Karpas-422 (cell line): Measurements from ENCODE around the gene ZMAT5. TPM values are rescaled to one million over a fixed set of nuclear protein-coding genes. Genes with fewer than 3 reads are reported as not detected.

Experiments
- DNase-seq: peaks from one replicate; pipeline ENCODE4 v3.0.0-alpha.2; 2015
- H2AFZ ChIP-seq: fragments of 200-600 bp; sonication (generic); 2 replicates; pipeline ENCODE4 v1.6.1; 2014; ENCODE audit warnings: antibody characterized with exemption, low read length, mixed read lengths
- H3K27ac ChIP-seq: fragments of 200-600 bp; sonication (generic); 2 replicates; pipeline ENCODE4 v1.5.1; 2014; ENCODE audit warnings: mild to moderate bottlenecking, low read length, moderate library complexity
- H3K27me3 ChIP-seq: fragments of 200-600 bp; sonication (generic); 2 replicates; pipeline ENCODE4 v1.6.1; 2014; ENCODE audit warnings: low read length, mixed read lengths
- H3K36me3 ChIP-seq: fragments of 200-600 bp; sonication (generic); 2 replicates; pipeline ENCODE4 v1.6.1; 2014; ENCODE audit warnings: low read length, mixed read lengths; ENCODE audit not compliant: insufficient read depth
- H3K4me1 ChIP-seq: fragments of 200-600 bp; sonication (generic); 2 replicates; pipeline ENCODE4 v1.6.1; 2014; ENCODE audit warnings: mild to moderate bottlenecking, low read length, mixed read lengths
- H3K4me2 ChIP-seq: fragments of 200-600 bp; sonication (generic); 2 replicates; pipeline ENCODE4 v1.6.1; 2014; ENCODE audit warnings: low read length, low read depth, mild to moderate bottlenecking; ENCODE audit not compliant: poor library complexity, severe bottlenecking
- H3K4me3 ChIP-seq: fragments of 200-600 bp; sonication (generic); 2 replicates; pipeline ENCODE4 v1.5.1; 2014; ENCODE audit warnings: mild to moderate bottlenecking, antibody characterized with exemption, low read length, mixed read lengths
- H3K79me2 ChIP-seq: fragments of 200-600 bp; sonication (generic); 2 replicates; pipeline ENCODE4 v1.6.1; 2014; ENCODE audit warnings: mild to moderate bottlenecking, low read length, mixed read lengths
- H3K9ac ChIP-seq: fragments of 200-600 bp; sonication (generic); 2 replicates; pipeline ENCODE4 v1.6.0; 2014; ENCODE audit warnings: low read length
- H3K9me2 ChIP-seq: fragments of 200-600 bp; sonication (generic), shearing (Covaris generic); replicated peaks from 2 replicates; pipeline ENCODE4 v1.6.0; 2014; ENCODE audit warnings: mild to moderate bottlenecking, low read length, moderate library complexity; ENCODE audit not compliant: insufficient read depth
- H3K9me3 ChIP-seq: fragments of 300-700, 200-600 bp; sonication (generic); 2 replicates; pipeline ENCODE4 v1.6.1; 2014; ENCODE audit warnings: low read length, mixed read lengths
- H4K20me1 ChIP-seq: fragments of 200-600 bp; sonication (generic); 2 replicates; pipeline ENCODE4 v1.6.1; 2014; ENCODE audit warnings: mild to moderate bottlenecking, antibody characterized with exemption, low read length, low read depth; ENCODE audit not compliant: insufficient read depth
- total RNA-seq: library from RNA; depleted of rRNA; stranded (reverse); fragments of >200 nt; shearing (Covaris generic); gene quantifications from 2 replicates; pipeline ENCODE4 v1.2.3, GENCODE V29; 2014; ENCODE audit warnings: low replicate concordance

Gene ZMAT5
- total RNA-seq, 1 experiment from 2014 or later, result 22.4 TPM

- Histone ChIP-seq H3K9ac (no peak overlapping the region), H3K4me2 (no peak overlapping the region), H3K36me3 (no peaks in the 10 kb centered on the region), H3K27me3 (no peaks in the 10 kb centered on the region), H4K20me1 (peaks cover 6% of the 10 kb centered on the region; the same call in 1 of the 2 replicates), H3K79me2 (no peaks in the 10 kb centered on the region), H2AFZ (no peak overlapping the region), H3K4me1 (no peaks in the 10 kb centered on the region), H3K27ac (no peak overlapping the region), H3K4me3 (no peak overlapping the region), H3K9me2 (no peaks in the 10 kb centered on the region), H3K9me3 (no peaks in the 10 kb centered on the region)
- no peak for DNase-seq
Observed at GRCh38 chr22:29720811-29721323, 45.9 kb downstream of the ZMAT5 start.

GRCh38 chr22:29719899-29720645, 46.7 kb downstream of the ZMAT5 start, which contains the start of gene CABP7:
CABP7 (plus strand) TSS chr22:29720003; CDS start chr22:29720425, 422 bp downstream.
- Histone ChIP-seq H3K9me3 (no peaks in the 10 kb centered on the region), H3K9ac (no peak within 1 kb of the TSS), H3K4me2 (no peak within 1 kb of the TSS), H3K4me1 (no peaks in the 10 kb centered on the region), H3K27me3 (no peaks in the 10 kb centered on the region), H2AFZ (no peak within 1 kb of the TSS), H3K9me2 (no peaks in the 10 kb centered on the region), H3K4me3 (no peak within 1 kb of the TSS), H3K27ac (no peak within 1 kb of the TSS), H4K20me1 (peaks cover 10% of the 10 kb centered on the region; the same call in 1 of the 2 replicates), H3K79me2 (no peaks in the 10 kb centered on the region), H3K36me3 (no peaks in the 10 kb centered on the region)
- DNase-seq, result no peak

- H3K27ac ChIP-seq, result no peak overlapping the region
- H3K4me2 ChIP-seq, result no peak overlapping the region
- H3K9me2 ChIP-seq, result no peaks in the 10 kb centered on the region
- peaks cover 10% of the 10 kb centered on the region; the same call in 1 of the 2 replicates for H4K20me1 ChIP-seq
- H3K4me1 ChIP-seq, result no peaks in the 10 kb centered on the region
- no peak for DNase-seq
- no peaks in the 10 kb centered on the region for H3K27me3 ChIP-seq
- H3K36me3 ChIP-seq, result no peaks in the 10 kb centered on the region
- H3K4me3 ChIP-seq, result no peak overlapping the region
- no peak overlapping the region for H2AFZ ChIP-seq
- H3K79me2 ChIP-seq, result no peaks in the 10 kb centered on the region
- H3K9me3 ChIP-seq, result no peaks in the 10 kb centered on the region
- H3K9ac ChIP-seq, result no peak overlapping the region
Observed at GRCh38 chr22:29718949-29719898, 47.6 kb downstream of the ZMAT5 start.

DNA sequence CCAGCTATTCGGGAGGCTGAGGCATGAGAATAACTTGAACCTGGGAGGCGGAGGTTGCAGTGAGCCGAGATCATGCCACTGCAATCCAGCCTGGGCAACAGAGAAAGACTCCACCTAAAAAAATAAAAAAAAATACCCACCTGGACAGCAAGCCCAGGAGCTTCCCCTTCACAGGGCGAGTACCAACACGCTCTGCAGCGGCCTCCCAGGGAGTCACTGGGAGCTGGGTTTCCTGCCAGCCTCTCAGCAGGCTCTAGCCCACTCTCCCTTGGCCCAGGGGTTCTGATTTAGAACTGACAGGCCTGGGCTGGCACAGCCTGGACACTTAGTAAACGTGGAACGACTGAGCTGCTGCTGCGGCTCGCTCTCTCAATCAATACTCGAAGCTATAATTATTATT, 49.0 kb downstream of the ZMAT5 start:
- H2AFZ ChIP-seq, result no peak overlapping the region

DNA sequence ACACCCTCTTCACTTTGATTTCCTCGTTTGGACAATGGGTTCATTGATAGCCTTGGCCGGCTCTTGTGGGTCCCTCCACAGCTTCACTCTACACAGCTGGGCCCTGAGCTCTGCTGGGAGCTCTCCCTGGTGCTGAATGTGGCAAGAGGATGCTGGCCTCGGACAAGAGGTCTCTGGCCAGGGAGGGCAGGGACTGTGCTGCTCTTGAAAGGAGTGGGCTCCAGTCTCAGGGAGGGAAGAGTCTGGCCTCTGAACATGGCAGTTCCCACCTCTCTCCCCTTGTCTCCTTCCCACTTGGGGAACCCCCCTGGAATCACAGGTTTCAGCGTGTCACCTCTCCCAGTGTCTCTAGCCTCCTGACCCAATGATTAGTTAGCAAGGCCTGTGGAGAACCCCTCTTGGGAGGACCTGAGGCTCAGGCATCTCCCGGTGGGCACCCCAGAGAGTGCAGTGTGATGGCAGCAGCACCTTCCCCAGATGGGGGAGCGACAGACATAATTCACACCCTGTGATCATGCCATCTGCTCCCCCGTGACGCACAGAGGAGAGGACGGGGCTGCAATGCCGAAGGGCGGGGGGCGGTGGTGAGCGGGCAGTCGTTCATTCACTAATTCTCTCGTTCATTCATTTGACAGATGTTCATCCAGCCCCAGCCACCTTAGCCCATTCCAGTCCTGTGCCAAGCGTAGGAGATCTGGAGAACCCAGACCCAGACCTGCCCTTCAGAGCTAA, 49.8 kb downstream of the ZMAT5 start:
- no peaks in the 10 kb centered on the region for H3K9me3 ChIP-seq
- no peak overlapping the region for H3K4me2 ChIP-seq
- H3K36me3 ChIP-seq, result no peaks in the 10 kb centered on the region
- no peaks in the 10 kb centered on the region for H3K79me2 ChIP-seq
- H3K27me3 ChIP-seq, result no peaks in the 10 kb centered on the region
- peak; percentile 81 for DNase-seq
- H3K4me1 ChIP-seq, result no peaks in the 10 kb centered on the region
- no peaks in the 10 kb centered on the region for H3K9me2 ChIP-seq
- H4K20me1 ChIP-seq, result peaks cover 10% of the 10 kb centered on the region; the same call in 1 of the 2 replicates
- H3K9ac ChIP-seq, result no peak overlapping the region
- no peak overlapping the region for H3K4me3 ChIP-seq
- no peak overlapping the region for H2AFZ ChIP-seq
- no peak overlapping the region for H3K27ac ChIP-seq

More for the DNA sequence above, 49.0 kb downstream of the ZMAT5 start:
- Histone ChIP-seq H4K20me1 (peaks cover 10% of the 10 kb centered on the region; the same call in 1 of the 2 replicates), H3K27me3 (no peaks in the 10 kb centered on the region), H3K9me3 (no peaks in the 10 kb centered on the region), H3K9ac (no peak overlapping the region), H3K79me2 (no peaks in the 10 kb centered on the region), H3K4me3 (no peak overlapping the region), H3K4me2 (no peak overlapping the region), H3K4me1 (no peaks in the 10 kb centered on the region), H3K36me3 (no peaks in the 10 kb centered on the region), H3K9me2 (no peaks in the 10 kb centered on the region), H3K27ac (no peak overlapping the region)
- DNase-seq, result no peak

GRCh38 chr22:29715705-29716104, 51.1 kb downstream of the ZMAT5 start:
- Histone ChIP-seq H3K4me1 (no peaks in the 10 kb centered on the region), H3K4me3 (no peak overlapping the region), H3K4me2 (no peak overlapping the region), H3K27ac (no peak overlapping the region), H3K9ac (no peak overlapping the region), H4K20me1 (peaks cover 10% of the 10 kb centered on the region; the same call in 1 of the 2 replicates), H3K79me2 (no peaks in the 10 kb centered on the region), H3K36me3 (no peaks in the 10 kb centered on the region), H2AFZ (no peak overlapping the region), H3K9me2 (no peaks in the 10 kb centered on the region), H3K27me3 (no peaks in the 10 kb centered on the region), H3K9me3 (no peaks in the 10 kb centered on the region)
- no peak for DNase-seq

- no peak overlapping the region for H3K9ac ChIP-seq
- H3K4me3 ChIP-seq, result no peak overlapping the region
- no peaks in the 10 kb centered on the region for H3K4me1 ChIP-seq
- H3K79me2 ChIP-seq, result no peaks in the 10 kb centered on the region
- no peaks in the 10 kb centered on the region for H3K9me2 ChIP-seq
- H3K4me2 ChIP-seq, result no peak overlapping the region
- peaks cover 10% of the 10 kb centered on the region; the same call in 1 of the 2 replicates for H4K20me1 ChIP-seq
- no peaks in the 10 kb centered on the region for H3K27me3 ChIP-seq
- no peaks in the 10 kb centered on the region for H3K9me3 ChIP-seq
- H2AFZ ChIP-seq, result no peak overlapping the region
- DNase-seq, result no peak
- no peak overlapping the region for H3K27ac ChIP-seq
- H3K36me3 ChIP-seq, result no peaks in the 10 kb centered on the region
Observed at GRCh38 chr22:29715240-29715639, 51.6 kb downstream of the ZMAT5 start.
